GM11168 (cell line): ENCODE measurements around the gene ALK.

Source experiments
- in situ Hi-C: fragments of 300-500 bp; cut with MboI; formaldehyde crosslinking; loops from one replicate; pipeline ENCODE4 v1.12.0; 2022; ENCODE audit warnings: low sequenced_read_pairs; ENCODE audit not compliant: unreplicated experiment

The ALK gene

GRCh38 chr2:29729401-29729800 is 192.0 kb downstream of the ALK start:
- in situ Hi-C loops: no loop called here

GRCh38 chr2:29726976-29727375 is 194.4 kb downstream of the ALK start:
- in situ Hi-C loops: no loop called here

GRCh38 chr2:29725610-29726009 is 195.8 kb downstream of the ALK start:
- in situ Hi-C loops: no loop called here

- in situ Hi-C loops: no loop called here
These were observed 197.1 kb downstream of the ALK start for GRCh38 chr2:29724282-29724681.

- in situ Hi-C loops: no loop called here
These were observed 198.0 kb downstream of the ALK start for GRCh38 chr2:29723255-29724001.

- in situ Hi-C loops: no loop called here
These were observed 201.7 kb downstream of the ALK start for GRCh38 chr2:29719639-29720038.

- in situ Hi-C loops: no loop called here
These were observed 203.2 kb downstream of the ALK start for GRCh38 chr2:29718076-29718686.

GRCh38 chr2:29715655-29716054 is 205.7 kb downstream of the ALK start:
- in situ Hi-C loops: no loop called here

- in situ Hi-C loops: no loop called here
These were observed 207.1 kb downstream of the ALK start for GRCh38 chr2:29714333-29714732.

- in situ Hi-C loops: no loop called here
These were observed 215.1 kb downstream of the ALK start for GRCh38 chr2:29706171-29706720.

GRCh38 chr2:29705616-29706015 is 215.8 kb downstream of the ALK start:
- in situ Hi-C loops: no loop called here

GRCh38 chr2:29703336-29703735 is 218.1 kb downstream of the ALK start:
- in situ Hi-C loops: no loop called here

GRCh38 chr2:29702276-29702675 is 219.1 kb downstream of the ALK start:
- in situ Hi-C loops: no loop called here

GRCh38 chr2:29700560-29700959 is 220.8 kb downstream of the ALK start:
- in situ Hi-C loops: no loop called here

GRCh38 chr2:29699045-29699444 is 222.3 kb downstream of the ALK start:
- in situ Hi-C loops: no loop called here

GRCh38 chr2:29698216-29698615 is 223.2 kb downstream of the ALK start:
- in situ Hi-C loops: no loop called here

- in situ Hi-C loops: no loop called here
These were observed 223.7 kb downstream of the ALK start for GRCh38 chr2:29697715-29698114.

- in situ Hi-C loops: no loop called here
These were observed 224.2 kb downstream of the ALK start for GRCh38 chr2:29697181-29697580.

- in situ Hi-C loops: no loop called here
These were observed 226.6 kb downstream of the ALK start for GRCh38 chr2:29694741-29695140.

- in situ Hi-C loops: no loop called here
These were observed 229.9 kb downstream of the ALK start for GRCh38 chr2:29691391-29691950.

- in situ Hi-C loops: no loop called here
These were observed 231.7 kb downstream of the ALK start for GRCh38 chr2:29689666-29690065.
